Vagina (tissue), 2 donors: ENCODE results near the gene TBC1D8. TPM values are rescaled to one million over a fixed set of nuclear protein-coding genes. Genes with fewer than 3 reads are reported as not detected.
A peak's percentile ranks its signal among the peaks of the same experiment; 100 is the strongest.

Source experiments
- DNase-seq, 2 donors: peaks; one replicate each; pipeline ENCODE4 v3.0.0-alpha.2; 2017; ENCODE audit errors: extremely low spot score in 2 of 2
- H3K27ac ChIP-seq: fragments of 200-600 bp; sonication (generic); one replicate; pipeline ENCODE4 v1.5.1; 2019
- H3K27me3 ChIP-seq: fragments of 200-600 bp; sonication (generic); one replicate; pipeline ENCODE4 v1.5.1; 2019
- H3K36me3 ChIP-seq, 2 donors: fragments of 200-600 bp; sonication (generic); one replicate each; pipeline ENCODE4 v1.5.1; 2017 to 2019
- H3K4me1 ChIP-seq: fragments of 200-600 bp; sonication (generic); one replicate; pipeline ENCODE4 v1.5.1; 2019
- H3K4me3 ChIP-seq, 2 donors: fragments of 200-600 bp; sonication (generic); 1 replicate in 1 of 2; 2 replicates in 1 of 2; pipeline ENCODE4 v1.5.1; 2016 to 2019
- H3K9me3 ChIP-seq: fragments of 200-600 bp; sonication (generic); one replicate; pipeline ENCODE4 v1.5.1; 2019
- CTCF ChIP-seq, 3 experiments: fragments of 450-650 bp in 2 of 3; fragments of 200-600 bp in 1 of 3; sonication (generic) in 1 of 3; IDR thresholded peaks; one replicate each; pipeline ENCODE4 v1.5.1; 2017 to 2019; ENCODE audit warnings: antibody characterized with exemption in 3 of 3, mild to moderate bottlenecking in 2 of 3, moderate library complexity in 2 of 3
- POLR2A ChIP-seq, 2 donors: fragments of 450-650 bp; IDR thresholded peaks; one replicate each; pipeline ENCODE4 v1.6.1; 2017; ENCODE audit warnings: antibody characterized with exemption in 2 of 2, mild to moderate bottlenecking in 2 of 2, moderate library complexity in 2 of 2
- POLR2AphosphoS5 ChIP-seq, 2 donors: sonication (generic); formaldehyde crosslinking; IDR thresholded peaks; one replicate each; pipeline ENCODE4 v1.9.0; 2017; ENCODE audit warnings: antibody characterized with exemption in 2 of 2, mild to moderate bottlenecking in 2 of 2, low read depth in 1 of 2; ENCODE audit not compliant: insufficient read depth in 1 of 2
- intact Hi-C: fragments of 100-400 bp; cut with DNase I; formaldehyde crosslinking; loops from one replicate; pipeline ENCODE4 v1.15.1; 2023
- total RNA-seq: library from RNA; depleted of rRNA; stranded (reverse); fragments of >200 nt; gene quantifications from one replicate; pipeline ENCODE4 v1.2.3, GENCODE V29; 2016

TBC1D8 gene
- total RNA-seq, 1 donor from 2014 or later, result 72.2 TPM

GRCh38 chr2:101017371-101017770 lies 133.8 kb downstream of the TBC1D8 start:
- H3K36me3 ChIP-seq, result peaks cover 0 to 22% of the 10 kb centered on the region in 2 donors
- DNase-seq, result no peak
- no peak overlapping the region for H3K4me3 ChIP-seq
- no peak for TF ChIP-seq POLR2AphosphoS5 (IDR thresholded peaks at IDR 0.05; ENCODE audit: insufficient read depth in 1 of 2, low read depth in 1 of 2)
- no peak for TF ChIP-seq POLR2A (IDR thresholded peaks at IDR 0.05)
- TF ChIP-seq CTCF (IDR thresholded peaks at IDR 0.05), result no peak
- no peaks in the 10 kb centered on the region for H3K4me1 ChIP-seq
- intact Hi-C loops, result no loop called here
- no peak overlapping the region for H3K27ac ChIP-seq
- no peaks in the 10 kb centered on the region for H3K9me3 ChIP-seq
- no peaks in the 10 kb centered on the region for H3K27me3 ChIP-seq

- no peak for DNase-seq
- Histone ChIP-seq H3K4me1 (no peaks in the 10 kb centered on the region), H3K9me3 (no peaks in the 10 kb centered on the region), H3K27me3 (no peaks in the 10 kb centered on the region), H3K36me3 (peaks cover 0 to 37% of the 10 kb centered on the region in 2 donors), H3K27ac (no peak overlapping the region), H3K4me3 (no peak overlapping the region)
- intact Hi-C loops, result no loop called here
- no peak for TF ChIP-seq POLR2A (IDR thresholded peaks at IDR 0.05)
These were observed 136.8 kb downstream of the TBC1D8 start for GRCh38 chr2:101014264-101014857.

- H3K4me3 ChIP-seq, result no peak overlapping the region
- H3K9me3 ChIP-seq, result no peaks in the 10 kb centered on the region
- H3K27me3 ChIP-seq, result no peaks in the 10 kb centered on the region
- no peak overlapping the region for H3K27ac ChIP-seq
- TF ChIP-seq POLR2A (IDR thresholded peaks at IDR 0.05) (no peak), POLR2AphosphoS5 (IDR thresholded peaks at IDR 0.05; ENCODE audit: insufficient read depth in 1 of 2, low read depth in 1 of 2) (peak in 1 of 2 donors; percentile 30), CTCF (IDR thresholded peaks at IDR 0.05) (peak; percentile 60 to 76 (median 74))
- peaks cover 0 to 37% of the 10 kb centered on the region in 2 donors for H3K36me3 ChIP-seq
- intact Hi-C loops, result no loop called here
- H3K4me1 ChIP-seq, result no peaks in the 10 kb centered on the region
- DNase-seq, result peak in 1 of 2 donors; percentile 81
These were observed 138.4 kb downstream of the TBC1D8 start for GRCh38 chr2:101012706-101013181.

- Histone ChIP-seq H3K27ac (no peak overlapping the region), H3K4me3 (no peak overlapping the region), H3K4me1 (no peaks in the 10 kb centered on the region), H3K27me3 (no peaks in the 10 kb centered on the region), H3K36me3 (peaks cover 0 to 37% of the 10 kb centered on the region in 2 donors), H3K9me3 (no peaks in the 10 kb centered on the region)
- intact Hi-C loops, result no loop called here
- no peak for DNase-seq
- TF ChIP-seq CTCF (IDR thresholded peaks at IDR 0.05), result no peak
- no peak for TF ChIP-seq POLR2A (IDR thresholded peaks at IDR 0.05)
- TF ChIP-seq POLR2AphosphoS5 (IDR thresholded peaks at IDR 0.05; ENCODE audit: insufficient read depth in 1 of 2, low read depth in 1 of 2), result no peak
These were observed 139.0 kb downstream of the TBC1D8 start for GRCh38 chr2:101012054-101012705.

GRCh38 chr2:101011152-101011551 lies 140.0 kb downstream of the TBC1D8 start:
- DNase-seq, result peak in 1 of 2 donors; percentile 76
- Histone ChIP-seq H3K4me1 (no peaks in the 10 kb centered on the region), H3K27ac (no peak overlapping the region), H3K4me3 (no peak overlapping the region), H3K9me3 (no peaks in the 10 kb centered on the region), H3K36me3 (peaks cover 0 to 43% of the 10 kb centered on the region in 2 donors), H3K27me3 (no peaks in the 10 kb centered on the region)
- intact Hi-C loops, result loop anchor here (2.0 kb wide), 1 partner anchor 140 kb away; the partner anchor contains the start of gene TBC1D8
- TF ChIP-seq CTCF (IDR thresholded peaks at IDR 0.05), result no peak
- no peak for TF ChIP-seq POLR2A (IDR thresholded peaks at IDR 0.05)
- no peak for TF ChIP-seq POLR2AphosphoS5 (IDR thresholded peaks at IDR 0.05; ENCODE audit: insufficient read depth in 1 of 2, low read depth in 1 of 2)
